A549 (cell line): ENCODE data around the gene KCNQ1.

ENCODE experiments used
- CTCF ChIP-seq: fragments of >200 bp; sonication (Bioruptor Twin); formaldehyde crosslinking; IDR thresholded peaks from 3 replicates; pipeline ENCODE4 v1.5.1; 2016
- JUN ChIP-seq, 2 experiments: fragments of >200 bp; sonication (Bioruptor Twin); formaldehyde crosslinking; IDR thresholded peaks; 2 replicates in 1 of 2; 3 replicates in 1 of 2; pipeline ENCODE4 v1.6.1; 2016 to 2017
- MYC ChIP-seq: IDR thresholded peaks from 2 replicates; pipeline ENCODE4 v1.6.1; 2012; ENCODE audit warnings: mild to moderate bottlenecking, inconsistent platforms, low read length, improper control_type of control experiment, borderline replicate concordance
- NFE2L2 ChIP-seq: fragments of 150-350 bp; conservative IDR thresholded peaks from 2 replicates; pipeline ENCODE4 v1.6.1; 2014; ENCODE audit warnings: low read length

GRCh38 chr11:2814751-2815150, 369.9 kb downstream of the KCNQ1 start:
- TF ChIP-seq MYC (no peak), CTCF (no peak), JUN (IDR thresholded peaks at IDR 0.05) (no peak), NFE2L2 (no peak)
